ENCODE data around the gene CENPE.

- TF ChIP-seq POLR2A (IDR thresholded peaks at IDR 0.05) (no peak), CTCF (IDR thresholded peaks at IDR 0.05) (no peak)
These were observed 72.0 kb downstream of the CENPE start for GRCh38 chr4:103126126-103126525.

Measured in body of pancreas (tissue), 4 donors.